C1 segment of cervical spinal cord (tissue), 14 donors: Measurements from ENCODE around the gene ZSWIM6.

Experiments used
- DNase-seq, 14 donors: peaks; one replicate each; lab custom pipeline; 2025; lab: John Stamatoyannopoulos, UW

ZSWIM6 gene

GRCh38 chr5:61331407-61332357 is at the start of gene ZSWIM6:
Gene ZSWIM6 (plus strand): TSS chr5:61332258. CDS start chr5:61332273, 15 bp downstream.
- DNase-seq: peak; percentile 78 to 100 (median 98)

GRCh38 chr5:61283471-61283870 is 48.6 kb upstream of the ZSWIM6 start:
- DNase-seq: no peak

- no peak for DNase-seq
Measured at GRCh38 chr5:61285531-61285930, 46.5 kb upstream of the ZSWIM6 start.

GRCh38 chr5:61286446-61287132 is 45.5 kb upstream of the ZSWIM6 start:
- no peak for DNase-seq

GRCh38 chr5:61287474-61287873 is 44.6 kb upstream of the ZSWIM6 start:
- DNase-seq: no peak

GRCh38 chr5:61289241-61289640 is 42.8 kb upstream of the ZSWIM6 start:
- no peak for DNase-seq

- DNase-seq: no peak
Measured at GRCh38 chr5:61289669-61290306, 42.3 kb upstream of the ZSWIM6 start.

- DNase-seq: peak in 1 of 14 donors; percentile 15
Measured at GRCh38 chr5:61290791-61291210, 41.3 kb upstream of the ZSWIM6 start.

- DNase-seq: no peak
Measured at GRCh38 chr5:61292062-61292657, 39.9 kb upstream of the ZSWIM6 start.

GRCh38 chr5:61293071-61293470 is 39.0 kb upstream of the ZSWIM6 start:
- DNase-seq: no peak

- DNase-seq: no peak
Measured at GRCh38 chr5:61293873-61294272, 38.2 kb upstream of the ZSWIM6 start.

GRCh38 chr5:61295365-61295764 is 36.7 kb upstream of the ZSWIM6 start:
- no peak for DNase-seq

GRCh38 chr5:61298066-61298465 is 34.0 kb upstream of the ZSWIM6 start:
- DNase-seq: no peak

GRCh38 chr5:61298580-61298979 is 33.5 kb upstream of the ZSWIM6 start:
- DNase-seq: no peak

GRCh38 chr5:61299261-61299681 is 32.8 kb upstream of the ZSWIM6 start:
- no peak for DNase-seq

GRCh38 chr5:61301341-61302199 is 30.5 kb upstream of the ZSWIM6 start:
- peak in 7 of 14 donors; percentile 29 to 70 (median 43) for DNase-seq

- no peak for DNase-seq
Measured at GRCh38 chr5:61302200-61302563, 29.9 kb upstream of the ZSWIM6 start.

GRCh38 chr5:61303346-61303745 is 28.7 kb upstream of the ZSWIM6 start:
- DNase-seq: no peak

GRCh38 chr5:61304590-61305381 is 27.3 kb upstream of the ZSWIM6 start:
- no peak for DNase-seq

GRCh38 chr5:61306531-61307131 is 25.4 kb upstream of the ZSWIM6 start:
- no peak for DNase-seq
